Activated T-cell treated with anti-CD3 and anti-CD28 coated beads for 1 hour (primary cell): ENCODE data around the gene DDX1.
"Not testable (repeated sequence)": the region's sequence is repeated elsewhere in the genome, so short reads cannot be mapped to it uniquely, and the experiment has no call there.

ENCODE experiments used
- DNase-seq: peaks from one replicate; pipeline ENCODE4 v3.0.0-alpha.2; 2020; ENCODE audit warnings: low read depth

DDX1 gene

GRCh38 chr2:15595936-15596335, 4.3 kb downstream of the DDX1 start:
- no peak for DNase-seq

- DNase-seq = no peak
Measured at GRCh38 chr2:15596350-15596749, 4.7 kb downstream of the DDX1 start.

- DNase-seq = no peak
Measured at GRCh38 chr2:15596968-15597367, 5.3 kb downstream of the DDX1 start.

GRCh38 chr2:15599994-15600393, 8.3 kb downstream of the DDX1 start:
- DNase-seq = no peak

- no peak for DNase-seq
Measured at GRCh38 chr2:15601681-15602080, 10.0 kb downstream of the DDX1 start.

GRCh38 chr2:15602393-15602792, 10.7 kb downstream of the DDX1 start:
- DNase-seq = no peak

GRCh38 chr2:15603044-15603765, 11.5 kb downstream of the DDX1 start:
- DNase-seq = no peak

- DNase-seq = no peak
Measured at GRCh38 chr2:15603948-15604347, 12.3 kb downstream of the DDX1 start.

- no peak for DNase-seq
Measured at GRCh38 chr2:15605721-15606120, 14.1 kb downstream of the DDX1 start.

GRCh38 chr2:15606481-15607441, 15.1 kb downstream of the DDX1 start:
- no peak for DNase-seq

- no peak for DNase-seq
Measured at GRCh38 chr2:15607709-15608391, 16.2 kb downstream of the DDX1 start.

- DNase-seq = no peak
Measured at GRCh38 chr2:15608392-15608761, 16.7 kb downstream of the DDX1 start.

- no peak for DNase-seq
Measured at GRCh38 chr2:15609341-15610042, 17.8 kb downstream of the DDX1 start.

GRCh38 chr2:15610430-15610952, 18.8 kb downstream of the DDX1 start:
- DNase-seq = no peak

GRCh38 chr2:15612101-15612500, 20.4 kb downstream of the DDX1 start:
- DNase-seq = not testable (repeated sequence)

- DNase-seq = no peak
Measured at GRCh38 chr2:15613736-15614429, 22.2 kb downstream of the DDX1 start.

- DNase-seq = no peak
Measured at GRCh38 chr2:15614545-15615300, 23.1 kb downstream of the DDX1 start.

- DNase-seq = no peak
Measured at GRCh38 chr2:15615301-15615920, 23.7 kb downstream of the DDX1 start.

- no peak for DNase-seq
Measured at GRCh38 chr2:15616429-15616828, 24.8 kb downstream of the DDX1 start.
